GM19023 (cell line): ENCODE results near the gene CDC16.
A peak's percentile ranks its signal among the peaks of the same experiment; 100 is the strongest.

ENCODE experiments used
- ATAC-seq: cut with Tn5 transposase; IDR thresholded peaks from one replicate; pipeline ENCODE4 v1.9.1; 2021; ENCODE audit warnings: mild to moderate bottlenecking, moderate library complexity; ENCODE audit not compliant: unreplicated experiment

Gene CDC16

GRCh38 chr13:114296448-114296847 is 61.8 kb downstream of the CDC16 start:
- ATAC-seq: no peak

- no peak for ATAC-seq
Measured at GRCh38 chr13:114296902-114297301, 62.2 kb downstream of the CDC16 start.

- no peak for ATAC-seq
Measured at GRCh38 chr13:114298866-114299265, 64.2 kb downstream of the CDC16 start.

GRCh38 chr13:114299604-114300305 is 65.1 kb downstream of the CDC16 start:
- ATAC-seq: no peak

GRCh38 chr13:114303700-114304327 is 69.1 kb downstream of the CDC16 start:
- ATAC-seq: no peak

- no peak for ATAC-seq
Measured at GRCh38 chr13:114304346-114305034, 69.8 kb downstream of the CDC16 start.

GRCh38 chr13:114309086-114309485 is 74.4 kb downstream of the CDC16 start:
- ATAC-seq: no peak

GRCh38 chr13:114309806-114310410 is 75.2 kb downstream of the CDC16 start:
- no peak for ATAC-seq

- no peak for ATAC-seq
Measured at GRCh38 chr13:114310956-114311355, 76.3 kb downstream of the CDC16 start.

- no peak for ATAC-seq
Measured at GRCh38 chr13:114311387-114311786, 76.7 kb downstream of the CDC16 start.

- no peak for ATAC-seq
Measured at GRCh38 chr13:114311908-114312307, 77.2 kb downstream of the CDC16 start.

- ATAC-seq: no peak
Measured at GRCh38 chr13:114313061-114313860, 78.6 kb downstream of the CDC16 start.

GRCh38 chr13:114314074-114314912 is 79.6 kb downstream of the CDC16 start, which contains the start of gene CHAMP1:
TSS of gene CHAMP1 (plus strand) at chr13:114314503. CDS start at chr13:114323843, 9,340 bp downstream.
- peak; percentile 83 for ATAC-seq

GRCh38 chr13:114315074-114315785 is 80.5 kb downstream of the CDC16 start:
- ATAC-seq: no peak

GRCh38 chr13:114318624-114319023 is 83.9 kb downstream of the CDC16 start:
- no peak for ATAC-seq

GRCh38 chr13:114319441-114319913 is 84.8 kb downstream of the CDC16 start:
- no peak for ATAC-seq

- ATAC-seq: no peak
Measured at GRCh38 chr13:114320065-114320464, 85.4 kb downstream of the CDC16 start.

GRCh38 chr13:114321256-114321655 is 86.6 kb downstream of the CDC16 start:
- no peak for ATAC-seq
